PC-9 (cell line): ENCODE results near the gene NRSN2. TPM values are rescaled to one million over a fixed set of nuclear protein-coding genes. Genes with fewer than 3 reads are reported as not detected.
A peak's percentile ranks its signal among the peaks of the same experiment; 100 is the strongest.

Source experiments
- BruUV-seq: library from RNA; stranded (reverse); fragments of 400-500 nt; replicated peaks from 2 replicates; lab custom pipeline; 2021; lab: Mats Ljungman, UMichigan
- CTCF ChIA-PET: fragments of 300-600 bp; sonication (Branson Sonifier 250); formaldehyde crosslinking; loops from one replicate; lab custom pipeline; 2022; ENCODE audit warnings: antibody characterized with exemption; lab: Charles Lee
- POLR2A ChIA-PET: fragments of 300-600 bp; sonication (Branson Sonifier 250); formaldehyde crosslinking; loops from one replicate; lab custom pipeline; 2022; ENCODE audit warnings: antibody characterized with exemption; ENCODE audit not compliant: unreplicated experiment; lab: Charles Lee
- DNase-seq, 2 experiments: peaks; one replicate each; pipeline versions ENCODE4 v3.0.0 to v3.0.0-alpha.2; 2015 to 2022; ENCODE audit warnings: mixed read lengths in 1 of 2
- H2AFZ ChIP-seq: fragments of 200-600 bp; sonication (generic); 2 replicates; pipeline ENCODE4 v1.8.1; 2017; ENCODE audit warnings: antibody characterized with exemption
- H3F3A ChIP-seq: fragments of 200-600 bp; sonication (generic); 2 replicates; pipeline ENCODE4 v1.8.1; 2017; ENCODE audit warnings: antibody characterized with exemption, mild to moderate bottlenecking, low read depth; ENCODE audit not compliant: insufficient read depth
- H3K27ac ChIP-seq: fragments of 200-600 bp; sonication (generic); 2 replicates; pipeline ENCODE4 v1.6.1; 2016; ENCODE audit warnings: mixed run types
- H3K27me3 ChIP-seq: fragments of 200-600 bp; sonication (generic); 2 replicates; pipeline ENCODE4 v1.6.1; 2016; ENCODE audit warnings: low read depth, mixed run types; ENCODE audit not compliant: insufficient read depth
- H3K36me3 ChIP-seq: fragments of 200-600 bp; sonication (generic); 2 replicates; pipeline ENCODE4 v1.6.1; 2016; ENCODE audit warnings: low read depth, mixed run types
- H3K4me1 ChIP-seq: fragments of 200-600 bp; sonication (generic); replicated peaks from 2 replicates; pipeline ENCODE4 v1.6.1; 2016; ENCODE audit warnings: mixed run types; ENCODE audit not compliant: insufficient read depth
- H3K4me2 ChIP-seq: fragments of 200-600 bp; sonication (generic); 2 replicates; pipeline ENCODE4 v1.6.1; 2017; ENCODE audit warnings: mixed run types
- H3K4me3 ChIP-seq: fragments of 200-600 bp; sonication (generic); 2 replicates; pipeline ENCODE4 v1.6.1; 2016; ENCODE audit warnings: mixed run types
- H3K79me2 ChIP-seq: fragments of 200-600 bp; sonication (generic); 2 replicates; pipeline ENCODE4 v1.6.1; 2017; ENCODE audit warnings: low read depth, mixed run types
- H3K9me2 ChIP-seq: fragments of 200-600 bp; sonication (generic); 2 replicates; pipeline ENCODE4 v1.8.1; 2017; ENCODE audit warnings: mild to moderate bottlenecking; ENCODE audit not compliant: insufficient read depth
- H3K9me3 ChIP-seq: fragments of 200-600 bp; sonication (generic); 2 replicates; pipeline ENCODE4 v1.8.1; 2016; ENCODE audit warnings: low read depth; ENCODE audit not compliant: insufficient read depth
- H4K20me1 ChIP-seq: fragments of 200-600 bp; sonication (generic); 2 replicates; pipeline ENCODE4 v1.8.1; 2017; ENCODE audit not compliant: insufficient read depth
- CTCF ChIP-seq: fragments of 200-600 bp; sonication (generic); conservative IDR thresholded peaks from 2 replicates; pipeline ENCODE4 v1.6.1; 2017; ENCODE audit warnings: mixed run types, antibody characterized with exemption, mild to moderate bottlenecking, moderate library complexity
- EZH2 ChIP-seq: fragments of 200-600 bp; sonication (generic); IDR thresholded peaks from 2 replicates; pipeline ENCODE4 v1.8.0; 2017; ENCODE audit warnings: antibody characterized with exemption, low read depth
- intact Hi-C: fragments of 100-400 bp; cut with micrococcal nuclease; formaldehyde crosslinking; loops from one replicate; pipeline ENCODE4 v1.10.0; 2022; ENCODE audit not compliant: unreplicated experiment
- total RNA-seq: library from RNA; stranded (reverse); gene quantifications from 2 replicates; pipeline ENCODE4 v1.2.3, GENCODE V29; 2021

The NRSN2 gene
- total RNA-seq, 1 experiment from 2014 or later = 15.0 TPM

- H3K9me3 ChIP-seq = no peaks in the 10 kb centered on the region
- TSS peak; percentile 37 for BruUV-seq
- H3K27ac ChIP-seq = peak overlapping the region; percentile 99
- intact Hi-C loops = no loop called here
- H3K4me1 ChIP-seq = peaks cover 55% of the 10 kb centered on the region
- H3K4me2 ChIP-seq = peak overlapping the region; percentile 95
- TF ChIP-seq CTCF (no peak), EZH2 (no peak)
- peaks cover 72% of the 10 kb centered on the region for H3F3A ChIP-seq
- H3K79me2 ChIP-seq = peaks cover 74% of the 10 kb centered on the region
- H3K36me3 ChIP-seq = peaks cover 53% of the 10 kb centered on the region
- no peaks in the 10 kb centered on the region for H3K27me3 ChIP-seq
- H4K20me1 ChIP-seq = peaks cover 49% of the 10 kb centered on the region
- H2AFZ ChIP-seq = no peak overlapping the region
- no peak for DNase-seq
- H3K4me3 ChIP-seq = peak overlapping the region; percentile 59
- ChIA-PET CTCF (interaction anchor here (0.9 to 1.3 kb wide), 2 partner anchors 16 to 20 kb away, joined by 3 to 5 read pairs; no protein-coding TSS in a partner anchor), POLR2A (interaction anchor here (0.5 to 1.2 kb wide), 6 partner anchors 12 to 49 kb away, joined by 3 to 7 read pairs (median 4); no protein-coding TSS in a partner anchor)
- H3K9me2 ChIP-seq = no peaks in the 10 kb centered on the region
Observed at GRCh38 chr20:382291-383115, 35.6 kb downstream of the NRSN2 start.

- peaks cover 67% of the 10 kb centered on the region for H3K36me3 ChIP-seq
- POLR2A ChIA-PET = no interaction called here
Observed at GRCh38 chr20:383889-384288, 37.0 kb downstream of the NRSN2 start.

More at GRCh38 chr20:383889-384288, 37.0 kb downstream of the NRSN2 start:
- Histone ChIP-seq H3K4me3 (peak overlapping the region; percentile 59; the same call in 1 of the 2 replicates), H3K9me3 (no peaks in the 10 kb centered on the region), H3K4me2 (peak overlapping the region; percentile 95), H3K9me2 (no peaks in the 10 kb centered on the region), H4K20me1 (peaks cover 63% of the 10 kb centered on the region), H3K4me1 (peaks cover 41% of the 10 kb centered on the region), H3K27ac (peak overlapping the region; percentile 99), H3F3A (peaks cover 74% of the 10 kb centered on the region), H3K79me2 (peaks cover 88% of the 10 kb centered on the region), H3K27me3 (no peaks in the 10 kb centered on the region), H2AFZ (no peak overlapping the region)
- TF ChIP-seq CTCF (no peak), EZH2 (no peak)
- CTCF ChIA-PET = interaction anchor here (0.6 to 1.1 kb wide), 2 partner anchors 21 to 354 kb away, joined by 5 to 7 read pairs; no protein-coding TSS in a partner anchor
- DNase-seq = no peak
- BruUV-seq = no TSS peak
- intact Hi-C loops = no loop called here
